Raji (cell line): Measurements from ENCODE around the gene TMEM184A.

Source experiments
- POLR2A ChIP-seq: IDR thresholded peaks from 2 replicates; pipeline ENCODE4 v1.6.1; 2011; ENCODE audit warnings: low read depth, low read length, control low read depth; ENCODE audit not compliant: insufficient read depth

The TMEM184A gene

DNA sequence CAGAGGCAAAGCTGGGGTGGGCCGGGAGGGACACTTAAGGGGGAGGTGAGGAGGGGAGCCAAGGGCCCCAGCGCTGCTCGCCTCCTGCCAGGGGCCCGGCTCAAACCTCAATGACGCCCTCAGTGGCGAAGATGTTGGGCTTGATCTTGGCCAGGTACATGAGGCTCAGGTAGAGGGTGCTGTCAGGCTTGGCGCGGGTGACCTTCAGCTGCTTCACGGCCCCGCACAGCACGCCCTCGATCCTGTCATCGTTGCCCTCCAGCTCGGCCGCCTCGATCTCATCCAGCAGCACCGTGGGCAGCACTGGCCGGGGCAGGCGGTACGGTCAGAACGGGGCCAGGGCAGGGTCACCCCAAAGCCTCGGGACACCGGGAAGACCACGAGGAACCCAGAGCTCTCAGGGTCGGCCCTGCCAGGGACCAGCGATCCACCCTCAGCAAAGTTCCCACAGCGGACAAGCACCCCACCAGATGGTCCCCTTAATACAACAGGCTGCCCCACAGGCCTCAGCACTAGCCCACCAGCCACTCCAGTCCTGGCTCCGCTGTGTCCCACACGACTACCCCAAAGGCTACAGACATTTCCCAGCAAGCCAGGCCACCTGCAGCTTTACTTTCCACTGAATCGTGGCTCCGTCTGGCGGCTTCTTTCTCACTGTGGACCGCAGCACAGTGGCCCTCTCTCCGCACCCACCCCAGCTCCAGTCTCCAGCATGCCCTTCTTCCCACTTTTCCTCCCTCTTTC is 55.8 kb downstream of the TMEM184A start:
- no peak for TF ChIP-seq POLR2A

DNA sequence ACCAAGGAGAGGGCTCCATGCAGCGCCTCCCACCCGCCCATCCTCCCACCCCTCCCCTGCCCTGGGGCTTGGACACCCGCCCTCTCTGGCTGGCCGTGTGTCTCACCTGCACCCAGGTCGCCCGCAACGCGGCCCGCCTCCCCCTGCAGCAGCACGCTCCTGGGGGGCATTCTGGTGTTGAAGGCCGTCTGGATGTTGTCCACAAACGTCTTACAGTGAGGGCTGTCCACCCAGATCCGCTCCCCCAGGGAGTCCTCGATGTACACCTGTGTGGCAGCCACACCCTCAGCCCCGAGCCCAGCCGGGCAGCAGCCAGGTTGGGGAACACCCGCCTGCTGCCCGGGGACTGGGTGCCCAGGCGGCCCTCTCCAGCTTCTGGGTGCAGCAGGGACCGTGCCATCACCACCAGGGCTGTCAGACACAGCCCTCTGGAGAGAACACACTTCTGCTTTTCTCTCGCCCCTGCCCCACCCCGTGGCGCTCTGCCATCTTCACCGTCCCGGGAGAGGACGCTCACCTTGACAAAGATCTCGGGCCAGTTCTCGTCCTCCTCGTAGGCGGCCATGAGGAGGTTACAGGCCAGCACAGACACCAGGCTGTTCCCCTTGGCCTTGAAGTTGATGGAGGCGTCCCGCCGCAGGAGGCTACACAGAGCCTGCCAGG is 56.5 kb downstream of the TMEM184A start:
- TF ChIP-seq POLR2A = no peak

DNA sequence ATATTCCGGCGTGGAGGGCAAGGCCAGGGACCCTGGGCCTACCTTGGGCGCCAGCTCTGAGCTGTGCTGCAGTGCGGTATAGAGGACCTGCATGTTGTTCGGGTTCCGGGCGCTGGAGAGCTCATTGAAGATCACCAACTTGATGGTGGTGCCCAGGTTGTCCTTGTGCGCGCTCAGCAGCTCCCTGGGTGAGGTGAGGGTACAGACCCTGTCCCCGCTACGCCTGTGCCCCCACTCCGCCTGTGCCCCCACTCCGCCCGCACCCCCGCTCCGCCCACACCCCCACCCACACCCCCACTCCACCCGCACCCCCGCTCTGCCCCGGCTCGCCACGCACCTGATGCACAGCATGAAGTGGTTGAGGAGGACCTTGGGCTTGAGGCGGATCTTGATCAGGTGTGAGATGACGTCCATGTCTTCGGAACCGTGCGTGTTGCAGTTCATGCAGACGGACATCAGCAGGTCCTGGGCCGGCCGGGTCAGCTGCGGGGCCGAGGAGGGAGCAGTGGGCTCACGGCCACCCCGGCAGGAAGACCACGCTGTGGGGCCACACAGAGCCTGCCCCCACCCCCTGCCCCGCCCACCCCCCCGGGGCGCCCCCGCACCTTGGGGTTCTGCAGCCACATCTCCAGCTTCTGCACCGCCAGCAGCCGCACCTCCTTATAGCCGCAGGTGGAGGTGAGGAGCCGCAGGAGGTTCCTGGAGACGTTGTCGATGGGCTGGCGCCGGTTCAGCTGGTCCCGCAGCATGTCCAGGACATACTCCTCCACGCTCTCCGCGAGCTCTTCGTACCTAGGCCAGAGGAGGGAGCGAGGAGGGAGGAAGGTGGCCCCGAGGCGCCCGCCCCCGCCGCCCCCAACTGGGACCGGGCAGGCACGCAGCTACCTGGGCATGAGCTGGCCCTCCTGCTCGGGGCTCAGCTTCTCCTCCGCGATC is 57.4 kb downstream of the TMEM184A start:
- TF ChIP-seq POLR2A = no peak

DNA sequence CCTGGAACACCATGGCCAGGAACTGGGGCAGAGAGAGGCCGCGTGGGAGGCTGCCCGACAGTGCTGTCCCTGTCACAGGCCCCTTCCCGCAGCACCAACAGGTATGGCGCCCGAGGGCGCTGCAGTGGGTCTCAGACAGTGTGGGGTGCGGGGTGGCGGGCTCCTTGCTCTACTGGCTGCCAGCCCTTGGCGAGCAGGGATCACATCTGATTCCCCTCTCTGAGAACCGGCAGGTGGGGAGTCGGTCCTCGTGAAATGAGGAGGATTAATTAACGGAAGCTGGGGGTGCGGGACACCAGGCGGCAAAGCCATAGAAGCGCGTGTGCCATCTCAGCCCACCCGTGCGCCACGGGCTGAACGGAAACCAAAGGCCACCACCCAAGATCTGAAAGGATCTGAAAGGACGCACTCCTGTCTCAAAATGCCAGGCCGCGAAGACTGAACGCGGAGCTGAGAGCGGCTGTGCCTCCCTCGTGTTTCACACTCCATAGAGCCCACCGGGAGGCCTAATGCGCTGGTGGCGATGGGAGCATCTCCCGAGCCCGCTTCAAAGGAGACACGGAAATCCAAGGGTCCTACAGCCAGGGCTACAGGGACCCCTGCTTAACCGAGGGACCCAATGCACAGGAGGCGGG is 58.6 kb downstream of the TMEM184A start:
- no peak for TF ChIP-seq POLR2A

DNA sequence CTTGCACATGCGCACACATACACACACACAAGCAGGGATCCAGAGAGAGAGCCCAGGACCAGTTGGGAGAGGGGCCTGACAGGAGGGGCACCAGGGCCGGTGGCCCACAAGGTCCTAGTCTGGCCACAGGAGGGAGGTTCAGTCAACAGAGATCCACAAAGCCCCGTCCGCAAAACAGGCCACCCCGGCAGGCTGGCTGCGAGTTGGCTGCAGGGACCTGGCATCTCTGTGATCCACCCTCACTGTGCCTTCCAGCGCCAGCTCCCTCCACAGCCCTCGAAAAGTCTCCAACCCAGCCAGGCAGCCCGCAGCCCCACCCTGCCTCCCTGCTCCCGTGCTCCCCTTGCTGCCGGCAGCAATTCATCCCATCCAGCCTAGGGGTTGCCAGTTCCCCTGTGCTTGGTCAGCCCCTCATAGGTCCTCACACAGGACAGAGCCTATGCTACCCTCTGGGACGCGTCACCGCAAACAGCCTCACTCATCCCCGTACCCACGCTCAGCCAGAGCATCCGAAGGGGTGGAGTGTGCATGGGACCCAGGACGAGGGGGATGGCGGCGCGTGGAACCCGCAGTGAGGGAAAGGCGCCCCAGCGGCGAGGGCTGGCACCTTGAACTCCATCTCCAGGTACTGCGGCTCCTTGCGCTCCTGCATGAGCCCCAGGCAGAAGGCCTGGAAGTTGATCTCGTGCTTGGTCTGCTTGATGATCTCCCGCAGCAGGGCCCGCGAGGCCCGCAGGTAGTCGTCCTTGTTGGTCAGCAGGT is 59.3 kb downstream of the TMEM184A start:
- TF ChIP-seq POLR2A = no peak

DNA sequence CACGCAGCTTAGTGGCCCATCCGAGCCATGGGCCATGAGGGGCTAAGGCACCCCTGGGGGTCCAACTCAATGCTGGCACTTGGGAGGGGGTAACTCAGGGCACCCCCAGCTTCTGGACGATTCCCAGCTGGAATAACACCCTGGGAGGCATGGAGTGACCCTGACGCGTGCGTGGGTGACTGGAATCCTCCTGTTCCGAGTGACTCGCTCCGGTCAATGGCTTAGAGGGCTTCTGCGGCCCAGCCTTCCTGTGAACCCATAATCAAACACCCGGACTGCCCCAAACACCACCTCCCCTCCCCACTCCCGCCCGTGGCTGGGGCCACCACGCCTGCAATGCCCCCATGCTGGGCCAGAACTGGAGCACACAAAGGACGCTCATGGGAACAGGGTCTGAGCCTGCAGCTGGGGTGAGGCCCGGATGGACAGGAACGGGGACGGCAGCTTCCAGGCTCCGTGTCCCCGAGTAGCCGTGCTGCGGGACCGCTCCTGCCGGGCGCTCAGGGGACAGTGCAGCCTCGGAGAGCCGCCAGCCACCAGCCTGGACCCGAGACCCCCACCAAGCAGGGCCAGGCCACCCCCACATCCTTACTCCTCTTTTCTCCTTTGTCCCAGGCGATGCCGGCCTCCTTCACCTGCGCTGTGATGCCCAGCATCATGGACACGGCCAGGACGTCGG is 60.3 kb downstream of the TMEM184A start:
- TF ChIP-seq POLR2A = no peak

DNA sequence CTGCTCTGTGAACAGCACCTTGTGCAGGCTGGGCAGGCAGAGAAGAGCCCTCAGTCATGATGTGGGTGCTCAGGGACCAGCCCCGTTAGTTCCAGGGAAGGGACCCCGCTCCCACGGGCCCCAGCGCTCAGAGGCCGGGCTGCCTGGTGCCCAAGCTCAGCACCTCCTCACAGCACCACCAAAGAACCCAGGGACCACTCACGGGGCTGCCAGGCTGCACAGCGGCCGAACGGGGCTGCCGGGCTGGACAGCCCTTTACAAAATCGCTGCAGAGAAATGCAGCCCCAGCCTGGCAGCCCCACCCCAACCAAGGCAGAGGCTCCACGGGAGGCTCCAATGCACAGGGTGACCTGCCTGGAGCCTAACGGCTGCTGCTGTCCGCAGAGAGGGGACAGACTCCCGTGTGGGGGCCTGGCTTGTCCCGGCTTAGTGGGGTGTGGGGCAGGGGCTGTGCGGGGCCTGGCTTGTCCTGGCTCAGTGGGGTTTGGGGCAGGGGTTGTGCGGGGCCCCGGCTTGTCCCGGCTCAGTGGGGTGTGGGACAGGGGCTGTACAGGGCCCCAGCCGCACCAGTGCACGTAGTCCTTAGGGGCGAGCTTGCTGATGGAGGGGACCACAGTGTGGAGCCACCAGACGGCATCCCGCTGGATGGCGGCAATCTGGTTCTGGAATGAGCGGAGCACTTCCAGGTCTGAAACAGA is 61.0 kb downstream of the TMEM184A start:
- no peak for TF ChIP-seq POLR2A

DNA sequence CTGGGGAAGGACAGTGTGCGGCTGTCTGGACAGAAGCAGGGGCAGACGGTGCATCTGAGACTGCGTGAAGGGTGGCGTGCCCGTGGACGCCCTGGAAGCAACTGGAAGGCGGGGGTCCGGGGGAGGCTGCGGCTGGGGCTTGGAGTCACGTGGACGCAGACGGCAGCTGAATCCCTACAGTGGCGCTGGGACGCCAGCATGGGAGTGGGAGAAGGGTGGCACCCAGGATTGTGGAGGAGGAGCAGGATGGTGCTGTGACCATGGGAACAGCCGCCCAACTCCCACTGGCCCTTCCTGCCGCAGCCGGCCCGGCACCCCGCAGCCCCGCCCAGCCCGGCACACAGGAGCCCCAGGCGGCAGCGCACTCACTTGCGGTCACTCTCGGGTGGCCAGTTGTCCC is 61.6 kb downstream of the TMEM184A start:
- no peak for TF ChIP-seq POLR2A

DNA sequence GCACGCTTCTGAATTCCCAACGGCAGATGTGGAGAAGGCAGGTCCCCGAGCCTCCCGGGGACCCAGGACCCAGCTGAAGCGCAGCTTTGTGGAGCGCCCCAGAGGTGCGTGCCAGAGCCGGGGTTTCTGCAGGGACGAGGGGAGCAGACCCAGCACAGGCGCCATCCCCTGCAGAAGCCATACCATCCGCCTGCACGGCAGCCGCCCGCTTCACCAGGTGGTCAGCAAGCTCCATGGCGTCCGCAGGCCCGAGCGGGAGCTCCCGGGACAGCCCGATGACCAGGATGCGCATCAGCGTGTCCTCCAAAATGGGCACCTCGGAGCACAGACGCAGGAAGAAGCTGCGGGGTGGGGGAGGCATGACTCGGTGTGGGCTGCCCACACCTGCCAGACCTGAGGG is 62.4 kb downstream of the TMEM184A start:
- no peak for TF ChIP-seq POLR2A

DNA sequence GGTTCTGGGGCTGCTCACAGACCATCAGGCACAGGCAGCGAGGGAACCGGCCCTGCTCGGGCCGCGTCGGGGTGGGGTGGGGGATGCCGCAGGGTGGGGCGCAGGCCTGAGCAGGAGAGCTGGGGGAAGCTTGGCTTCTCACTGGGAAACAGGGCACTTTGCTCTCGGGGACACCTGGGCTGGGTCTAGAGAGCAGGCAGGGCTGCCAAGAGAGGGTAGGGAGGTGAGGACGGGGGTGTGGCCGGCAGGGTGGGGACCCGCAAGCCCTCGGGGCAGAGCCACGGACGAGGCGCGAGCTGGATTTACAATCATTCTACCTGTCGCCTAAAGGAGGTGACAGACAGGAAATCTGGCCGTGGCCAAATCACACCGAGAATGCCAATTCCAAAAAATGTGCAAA is 62.9 kb downstream of the TMEM184A start:
- no peak for TF ChIP-seq POLR2A

DNA sequence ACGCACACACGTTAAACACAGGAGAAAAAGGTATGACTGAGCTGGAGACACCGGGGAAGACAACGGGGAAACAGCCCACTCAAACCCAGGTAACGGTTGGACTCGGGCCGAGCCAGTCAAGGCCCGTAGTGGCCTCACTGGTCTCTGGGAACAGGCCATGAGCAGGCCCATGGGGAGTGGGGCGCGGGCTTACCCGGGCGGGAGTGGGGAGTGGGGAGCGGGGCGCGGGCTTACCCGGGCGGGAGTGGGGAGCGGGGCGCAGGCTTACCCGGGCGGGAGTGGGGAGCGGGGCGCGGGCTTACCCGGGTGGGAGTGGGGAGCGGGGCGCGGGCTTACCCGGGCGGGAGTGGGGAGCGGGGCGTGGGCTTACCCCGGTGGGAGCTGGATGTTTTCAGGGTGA is 63.4 kb downstream of the TMEM184A start:
- TF ChIP-seq POLR2A = no peak
